NCI-H1417 treated with DMSO at 0.1 percent for 48 hours (cell line): Measurements from ENCODE around the gene NOX4.
"Not testable (repeated sequence)": the region's sequence is repeated elsewhere in the genome, so short reads cannot be mapped to it uniquely, and the experiment has no call there.

Experiments
- DNase-seq: peaks from one replicate; lab custom pipeline; 2025; lab: John Stamatoyannopoulos, UW

Gene NOX4

DNA sequence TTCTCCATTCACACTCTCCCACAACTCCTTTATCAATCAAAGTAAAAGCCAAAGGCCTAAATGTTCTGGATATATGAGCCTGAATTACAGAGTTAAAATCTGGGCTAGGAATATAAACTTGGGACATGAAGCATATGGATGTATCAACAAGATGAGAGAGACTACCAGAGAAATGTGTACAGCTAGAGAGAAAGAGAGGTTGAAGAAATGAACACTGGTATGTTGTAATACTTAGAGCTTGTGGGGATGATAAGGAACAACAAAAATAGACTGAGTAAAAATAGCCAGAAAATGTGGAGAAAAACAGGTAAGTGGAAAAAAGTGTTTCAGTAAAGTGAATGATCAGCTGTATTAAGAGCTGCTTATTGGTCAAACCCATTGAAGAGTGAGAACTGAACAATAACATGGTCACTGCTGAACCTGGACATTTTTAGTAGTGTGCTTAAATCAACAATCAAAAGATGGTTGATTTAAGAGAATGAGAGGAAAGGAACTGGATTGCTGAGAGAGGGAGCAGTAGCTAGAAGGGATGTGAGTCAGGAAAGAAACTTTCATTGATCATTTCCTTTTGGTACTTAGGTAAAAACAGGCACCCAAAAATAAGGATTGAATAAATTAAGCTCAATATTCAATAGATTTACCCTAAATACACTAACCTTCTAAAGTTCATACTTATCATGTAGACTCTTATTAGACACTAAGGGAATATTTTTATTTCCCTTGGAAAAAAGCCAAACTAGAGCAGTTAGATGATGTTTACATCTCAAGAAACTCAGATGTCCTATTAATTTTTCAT lies 111.0 kb downstream of the NOX4 start:
- DNase-seq, result not testable (repeated sequence)

DNA sequence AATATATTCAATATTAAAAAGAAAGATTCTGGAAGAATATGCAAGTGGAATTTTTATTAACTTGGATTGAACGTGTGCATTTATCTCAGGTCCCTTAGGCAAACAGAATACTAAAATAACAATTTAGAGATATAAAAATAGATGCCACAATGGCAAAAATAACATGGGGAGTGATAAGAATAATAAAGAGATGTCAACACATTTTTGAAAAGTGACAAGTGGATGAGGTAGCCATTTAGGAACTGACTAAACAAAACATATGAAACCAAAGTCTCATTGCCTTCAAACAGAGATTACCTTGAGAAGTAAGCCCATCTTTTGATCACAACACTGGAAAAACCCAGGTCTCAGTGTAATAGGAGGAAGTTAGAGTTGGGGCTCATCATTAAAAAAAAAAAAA lies 112.2 kb downstream of the NOX4 start:
- not testable (repeated sequence) for DNase-seq

DNA sequence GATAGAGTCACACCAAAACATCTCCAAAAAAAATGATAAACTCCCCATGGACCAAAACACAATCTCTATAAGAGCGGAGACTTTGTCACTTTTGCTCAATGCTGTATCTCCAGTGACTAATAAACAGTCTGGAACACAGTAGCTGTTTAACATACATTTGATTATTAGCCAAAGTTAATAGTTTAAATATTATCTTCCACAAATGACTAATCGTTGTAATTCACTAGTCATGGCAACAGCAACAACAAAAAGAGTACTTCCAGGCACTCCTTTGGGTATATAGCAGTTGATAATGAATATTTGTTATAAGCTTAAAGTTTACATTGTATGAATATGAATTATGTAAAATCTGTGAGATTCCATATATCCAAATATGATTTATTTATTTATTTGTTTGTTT lies 121.8 kb downstream of the NOX4 start:
- DNase-seq, result not testable (repeated sequence)

DNA sequence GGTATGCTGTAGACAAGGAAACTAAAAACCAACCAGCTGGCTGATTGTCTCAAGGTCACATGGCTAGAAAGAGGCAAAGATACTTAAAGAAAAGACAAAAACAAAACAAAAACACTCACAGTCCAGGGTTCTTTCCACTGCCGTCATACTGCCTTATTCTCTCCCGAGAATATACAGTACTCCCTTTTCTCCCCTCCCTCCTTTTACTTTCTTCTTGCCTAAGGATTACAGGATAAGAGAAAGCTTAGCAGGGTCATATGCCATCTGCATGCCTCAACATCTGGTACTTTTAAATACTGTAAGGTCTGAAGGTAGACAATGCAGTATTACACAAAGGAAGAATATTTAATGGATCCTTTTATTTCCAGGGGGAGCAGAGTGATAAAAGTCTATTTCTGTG lies 126.3 kb downstream of the NOX4 start:
- not testable (repeated sequence) for DNase-seq

DNA sequence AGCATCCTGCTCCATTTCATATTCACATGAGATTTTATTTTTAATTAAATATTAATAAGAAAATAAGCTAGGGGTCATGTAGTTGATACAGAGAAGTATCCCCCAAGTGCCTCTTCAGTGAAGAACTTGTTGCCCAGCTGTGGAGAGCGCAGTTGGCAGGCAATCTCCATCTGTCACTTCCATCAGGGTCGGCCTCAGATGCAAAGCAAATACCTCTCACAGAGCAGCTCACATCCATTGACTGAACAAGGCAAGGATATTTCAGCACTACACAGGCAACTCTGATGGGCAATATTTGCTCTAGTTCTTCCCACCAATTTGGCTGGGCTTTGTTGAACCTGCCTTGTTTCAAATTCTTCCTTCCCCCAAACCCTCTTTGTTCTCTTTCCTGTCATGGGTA lies 129.4 kb downstream of the NOX4 start:
- DNase-seq, result no peak

DNA sequence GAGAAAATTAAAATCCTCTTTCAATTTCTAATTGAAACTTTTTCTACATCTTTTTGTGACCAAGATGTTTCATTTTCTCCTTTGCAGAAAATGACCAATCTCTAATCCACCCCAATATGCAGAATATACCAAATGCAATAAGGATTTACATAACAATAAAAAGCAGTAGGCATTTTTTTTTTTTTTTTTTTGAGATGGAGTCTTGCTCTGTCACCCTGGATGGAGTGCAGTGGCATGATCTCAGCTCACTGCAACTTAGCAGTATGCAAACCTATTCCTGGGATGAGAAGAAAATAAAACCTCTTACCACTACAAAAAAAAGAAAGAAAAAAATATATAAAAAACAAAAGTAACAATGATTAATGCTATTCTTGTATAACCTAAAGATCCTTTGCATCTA lies 132.0 kb downstream of the NOX4 start:
- DNase-seq, result not testable (repeated sequence)

DNA sequence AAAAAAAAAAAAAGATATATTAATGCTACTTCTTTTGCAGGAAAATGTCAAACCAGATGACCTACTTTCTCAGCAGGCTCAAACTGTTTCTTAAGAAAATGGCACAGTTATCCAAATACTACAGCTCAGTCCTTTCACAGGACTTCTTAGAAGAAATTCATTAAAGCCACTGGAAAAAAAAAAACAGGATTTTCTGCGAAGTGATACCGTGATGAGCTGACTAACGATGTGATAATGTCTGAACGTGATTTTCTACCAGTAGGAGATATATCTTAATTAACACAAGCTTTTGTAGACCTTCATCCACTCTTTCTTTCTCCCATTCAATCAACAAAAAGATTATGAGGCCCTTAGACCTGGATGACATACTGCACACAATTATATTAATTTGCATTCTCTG lies 132.4 kb downstream of the NOX4 start:
- no peak for DNase-seq

DNA sequence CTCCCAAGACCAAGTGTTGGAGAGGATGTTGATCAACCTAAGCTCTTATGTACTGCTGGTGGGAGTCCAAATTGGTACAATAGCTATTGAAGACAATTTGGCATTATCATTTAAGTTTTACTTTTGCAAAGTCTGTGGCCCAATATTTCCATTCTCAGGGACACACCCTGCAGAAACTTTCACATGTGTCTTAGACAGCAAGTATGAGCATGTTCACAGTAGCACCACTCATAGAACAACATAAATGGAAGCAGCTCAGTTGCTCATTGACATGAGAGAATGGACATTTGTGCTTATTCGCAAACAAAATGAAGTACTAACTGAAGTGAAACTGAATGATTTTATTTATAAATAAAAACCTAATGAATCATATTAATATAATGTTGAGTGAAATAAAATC lies 135.5 kb downstream of the NOX4 start:
- no peak for DNase-seq

DNA sequence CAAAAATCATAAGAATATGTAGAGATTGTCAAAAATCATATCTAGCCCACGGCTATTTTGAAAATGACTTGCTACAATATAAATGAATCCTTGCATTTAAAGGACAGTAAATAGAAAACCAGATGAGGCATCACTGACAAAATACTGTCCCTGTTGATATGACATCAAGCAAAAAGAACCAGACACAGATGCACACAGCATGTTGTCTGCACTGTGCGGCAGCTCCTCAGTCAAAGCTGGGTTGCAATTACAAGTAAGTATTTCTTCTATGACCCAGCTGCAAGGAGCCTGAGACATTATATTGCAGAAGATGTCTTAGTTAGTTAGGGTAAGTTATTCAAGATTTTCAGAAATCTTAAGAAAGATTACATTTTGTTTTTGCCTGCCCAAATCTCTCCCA lies 136.7 kb downstream of the NOX4 start:
- DNase-seq, result not testable (repeated sequence)

DNA sequence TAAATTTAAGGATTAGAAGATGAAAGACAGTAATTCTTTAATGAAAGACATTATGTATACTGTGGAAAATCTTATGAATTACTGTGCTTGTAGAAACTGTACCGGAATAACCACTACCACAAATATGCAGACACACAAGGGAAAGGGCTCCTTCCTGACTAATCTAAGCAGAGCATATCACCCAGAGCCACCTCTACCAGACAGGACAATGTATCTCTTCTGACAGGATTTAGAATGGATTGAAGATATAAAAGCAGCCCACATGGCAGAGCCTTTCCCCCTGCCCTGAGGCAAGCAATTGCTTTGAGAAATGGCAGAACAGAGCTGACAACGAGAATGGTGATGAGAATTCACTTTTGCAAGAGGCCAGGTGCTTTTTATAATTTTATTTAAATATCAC lies 144.1 kb downstream of the NOX4 start:
- no peak for DNase-seq

DNA sequence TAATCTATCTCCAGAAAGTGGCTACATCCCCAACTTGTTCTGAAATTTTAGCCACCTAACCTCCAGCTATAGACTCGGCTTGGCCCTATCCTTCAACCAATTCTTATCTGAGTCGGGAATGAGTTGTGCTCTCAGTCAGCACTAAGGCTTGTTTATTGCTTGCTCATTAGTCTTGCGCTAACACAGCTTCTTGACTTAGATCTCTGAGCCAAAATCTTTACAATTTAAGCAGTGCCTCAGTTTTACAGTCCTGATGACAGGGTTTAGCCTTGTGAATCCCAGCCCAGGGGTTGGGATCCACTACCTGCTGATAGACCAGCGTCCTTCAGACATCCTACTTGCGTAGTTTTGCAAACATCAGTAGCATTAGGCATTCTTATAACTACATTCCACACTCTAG lies 144.6 kb downstream of the NOX4 start:
- no peak for DNase-seq

DNA sequence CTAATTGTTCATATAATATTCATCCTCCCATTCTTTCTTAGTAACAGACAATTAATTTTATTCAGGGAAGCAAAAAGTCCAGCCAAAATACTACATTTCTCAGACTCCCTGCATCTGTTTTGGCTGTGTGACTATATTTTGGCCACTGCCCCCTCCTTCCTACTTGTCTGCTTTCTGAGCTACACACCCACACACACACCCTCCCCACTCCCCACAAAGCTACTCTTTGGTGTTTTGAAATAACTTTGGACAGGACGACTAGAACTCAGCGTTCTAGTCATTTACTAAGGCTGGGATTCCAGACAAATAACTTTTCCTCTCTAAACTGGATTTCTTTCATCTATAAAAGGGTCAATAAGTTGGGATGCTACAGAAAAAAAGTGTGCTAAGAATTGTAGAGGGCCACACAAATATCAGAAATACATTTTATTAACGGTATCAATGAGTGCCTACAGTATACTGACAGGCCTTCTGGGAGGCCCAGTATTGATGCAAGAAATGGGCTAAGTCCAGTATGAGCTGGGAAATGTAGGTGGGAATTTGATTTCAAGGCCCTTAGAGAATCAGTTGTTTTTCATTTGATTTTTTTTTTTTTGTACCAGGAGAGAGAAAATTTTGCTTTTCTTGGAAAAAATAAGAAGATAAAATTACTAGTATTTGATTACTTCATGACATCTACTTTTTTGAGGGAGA lies 148.1 kb downstream of the NOX4 start:
- DNase-seq, result not testable (repeated sequence)

DNA sequence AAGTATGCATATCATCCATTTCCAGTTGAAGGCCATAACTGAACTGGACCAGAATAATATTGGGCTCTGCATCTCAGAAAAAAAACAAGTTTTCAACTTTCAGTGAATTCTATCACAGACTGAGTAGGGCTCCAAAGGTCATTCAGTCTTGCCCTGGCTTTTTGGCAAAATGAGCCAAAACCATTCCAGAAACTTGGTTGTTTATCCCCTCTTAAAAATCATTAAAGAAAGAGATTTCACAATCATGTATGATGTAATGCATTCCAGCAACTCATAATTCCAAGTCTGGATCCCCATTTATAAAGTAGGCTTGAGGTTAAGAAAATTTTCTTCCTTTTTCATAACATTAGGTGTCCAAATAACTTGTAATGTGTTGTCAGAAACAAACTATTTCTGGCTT lies 150.7 kb downstream of the NOX4 start:
- DNase-seq, result not testable (repeated sequence)

DNA sequence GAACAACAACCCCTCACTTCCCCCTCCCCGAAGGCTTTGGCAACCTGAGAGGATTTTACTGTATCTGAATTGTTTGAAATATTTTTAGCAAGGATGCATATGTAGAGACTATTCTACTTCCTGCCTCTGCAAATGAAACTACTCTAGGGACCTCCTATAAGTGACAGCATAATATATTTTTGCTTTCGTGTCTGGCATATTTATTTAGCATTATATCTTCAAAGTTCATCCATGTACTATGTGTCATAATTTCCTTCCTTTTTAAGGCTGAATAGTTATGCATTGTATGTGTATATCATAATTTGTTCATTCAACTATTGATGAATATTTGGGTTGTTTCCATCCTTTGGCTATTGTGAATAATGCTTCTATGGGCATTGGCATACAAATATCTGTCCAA lies 153.1 kb downstream of the NOX4 start:
- not testable (repeated sequence) for DNase-seq

DNA sequence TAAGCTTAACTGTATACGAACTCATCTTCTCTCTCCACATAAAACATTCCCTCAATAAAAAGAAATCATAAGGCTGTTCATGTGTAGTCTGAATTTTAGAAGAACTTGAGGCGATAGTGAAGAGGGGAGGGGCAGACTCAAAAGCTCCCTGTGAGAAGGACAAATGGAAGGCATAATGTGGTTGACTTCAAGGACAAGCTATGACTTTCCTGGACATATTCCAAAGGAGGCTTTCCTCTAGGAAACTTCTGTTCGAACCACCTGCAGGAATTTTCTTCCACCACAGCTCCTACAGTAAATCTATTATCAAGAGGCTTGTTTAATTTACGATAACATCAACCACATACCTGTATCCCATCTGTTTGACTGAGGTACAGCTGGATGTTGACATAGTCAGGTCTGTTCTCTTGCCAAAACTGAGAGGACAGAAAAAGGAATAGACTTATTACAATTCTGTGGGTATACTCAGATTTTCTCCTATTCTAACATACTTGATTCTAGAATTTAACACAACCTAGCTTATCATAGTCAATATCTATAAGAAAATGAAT lies 154.0 kb downstream of the NOX4 start:
- DNase-seq, result not testable (repeated sequence)

DNA sequence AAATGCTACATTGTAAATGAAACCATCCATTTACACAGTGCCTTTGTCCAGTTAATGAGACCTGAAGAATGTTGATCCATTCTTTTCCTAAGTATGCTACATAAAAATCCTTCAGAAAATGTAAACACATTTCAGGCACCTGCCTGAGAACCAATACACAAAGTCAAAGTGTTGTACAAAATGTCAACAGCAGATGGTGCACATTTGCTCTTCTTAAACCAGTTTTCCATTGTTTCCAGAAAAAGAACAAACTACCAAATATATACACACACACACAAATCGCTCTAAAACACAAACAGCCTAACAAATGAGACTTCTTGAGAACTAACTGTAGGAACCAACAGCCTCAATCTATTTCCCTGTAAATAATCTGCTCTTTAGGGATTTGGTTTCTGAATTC lies 157.5 kb downstream of the NOX4 start:
- DNase-seq, result peak; percentile 5

DNA sequence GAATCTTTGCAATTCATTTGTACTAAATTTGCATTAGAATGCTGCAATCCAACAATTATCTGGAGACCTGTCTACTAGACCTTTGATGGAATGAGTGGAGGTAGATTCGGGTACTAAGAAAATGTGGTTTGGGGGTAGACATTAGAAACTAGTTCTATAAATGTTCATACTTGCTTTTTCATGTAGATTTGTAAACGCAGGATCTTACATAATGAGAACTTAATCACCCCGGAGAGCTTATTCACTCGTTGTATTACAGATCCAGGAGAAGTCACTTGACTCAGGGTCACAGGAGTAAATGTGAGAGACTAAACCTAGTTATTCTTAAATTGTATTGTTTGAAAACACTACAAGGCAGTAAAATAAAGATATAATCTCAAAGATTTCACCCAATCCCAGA lies 159.2 kb downstream of the NOX4 start:
- DNase-seq, result not testable (repeated sequence)

DNA sequence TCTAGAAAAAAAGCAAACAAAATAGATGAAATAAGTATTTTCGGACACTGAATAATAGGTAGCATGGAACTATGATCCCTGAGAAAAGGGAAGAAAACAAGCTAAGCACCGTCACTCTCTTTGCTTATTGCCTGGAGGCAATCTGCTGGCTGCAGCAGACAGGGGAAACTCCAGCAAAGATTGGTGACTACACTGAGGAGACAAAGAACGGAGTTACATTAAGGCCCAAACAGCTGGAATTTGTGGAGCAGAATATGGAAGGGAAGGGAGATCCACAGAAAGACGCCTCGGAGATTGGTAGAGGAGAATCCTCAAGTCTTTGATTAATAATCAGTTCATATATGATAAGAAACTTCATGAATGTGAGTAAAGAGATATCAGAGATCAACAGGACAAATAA lies 163.3 kb downstream of the NOX4 start:
- no peak for DNase-seq

DNA sequence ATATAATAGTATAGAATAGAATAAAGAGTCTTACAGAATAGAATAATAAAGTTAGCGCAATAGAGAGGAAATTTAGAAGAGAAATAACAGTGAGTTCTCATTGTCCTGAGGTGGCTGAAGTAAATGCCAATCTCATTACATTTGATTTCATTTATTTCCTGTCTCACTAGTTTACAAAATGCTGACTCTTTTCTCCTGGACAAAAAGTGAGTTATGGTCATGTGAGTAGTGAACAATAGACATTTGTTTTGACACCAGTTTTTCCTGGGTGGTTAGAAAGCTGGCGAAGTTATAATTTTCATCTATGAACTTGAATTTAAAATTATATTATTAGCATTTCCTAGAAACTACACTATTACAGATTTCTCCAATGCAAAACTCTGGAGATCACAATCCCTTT lies 169.8 kb downstream of the NOX4 start:
- DNase-seq, result no peak

DNA sequence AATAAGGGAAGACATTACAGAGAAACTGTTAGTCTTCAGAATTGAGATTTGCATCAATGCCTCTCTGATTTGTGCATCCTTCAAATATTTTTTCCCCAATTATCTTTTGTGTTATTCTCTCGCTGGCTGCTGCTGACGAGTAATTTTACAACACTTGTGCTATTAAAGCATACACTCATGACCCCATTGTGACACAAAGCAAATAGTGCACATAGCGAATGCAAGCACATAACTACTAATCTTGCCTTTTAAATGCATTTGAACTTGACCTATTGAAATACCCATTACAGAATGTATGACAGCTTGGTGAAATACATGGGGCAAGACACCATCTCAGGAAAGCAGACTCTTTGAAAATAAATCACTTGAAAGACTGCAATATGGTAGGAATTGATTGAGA lies 180.6 kb downstream of the NOX4 start:
- DNase-seq, result peak; percentile 78

DNA sequence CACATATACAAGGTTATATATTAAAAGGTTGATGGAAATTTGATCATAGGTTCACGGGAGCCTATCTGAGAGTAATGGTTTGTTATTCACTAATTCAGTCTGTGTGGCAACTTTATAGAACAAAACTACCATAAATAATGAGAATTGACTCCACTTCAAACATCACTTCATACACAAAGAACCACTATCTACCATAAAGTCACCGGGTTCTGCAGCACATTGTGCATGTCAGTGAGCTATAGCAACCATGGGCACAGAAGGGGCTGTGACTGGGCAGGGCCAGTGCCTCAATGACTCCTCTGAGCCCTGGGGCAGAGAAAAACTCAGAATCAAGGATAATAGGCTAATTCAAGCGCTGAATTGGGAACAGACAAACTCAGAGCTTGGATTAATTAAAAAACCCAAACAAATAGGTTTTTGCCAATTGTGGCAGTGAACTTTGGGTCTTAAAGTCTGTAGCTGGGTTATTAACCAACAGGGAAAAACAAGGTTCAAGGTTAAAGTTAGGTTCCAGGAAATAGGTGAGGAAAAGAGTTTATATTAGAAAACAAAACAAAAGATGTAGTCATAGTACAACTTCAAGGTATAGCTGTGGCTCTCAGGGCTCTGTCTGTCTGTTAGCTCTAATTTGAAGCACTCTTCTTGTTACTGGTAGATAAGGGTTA lies 181.7 kb downstream of the NOX4 start:
- DNase-seq, result not testable (repeated sequence)

DNA sequence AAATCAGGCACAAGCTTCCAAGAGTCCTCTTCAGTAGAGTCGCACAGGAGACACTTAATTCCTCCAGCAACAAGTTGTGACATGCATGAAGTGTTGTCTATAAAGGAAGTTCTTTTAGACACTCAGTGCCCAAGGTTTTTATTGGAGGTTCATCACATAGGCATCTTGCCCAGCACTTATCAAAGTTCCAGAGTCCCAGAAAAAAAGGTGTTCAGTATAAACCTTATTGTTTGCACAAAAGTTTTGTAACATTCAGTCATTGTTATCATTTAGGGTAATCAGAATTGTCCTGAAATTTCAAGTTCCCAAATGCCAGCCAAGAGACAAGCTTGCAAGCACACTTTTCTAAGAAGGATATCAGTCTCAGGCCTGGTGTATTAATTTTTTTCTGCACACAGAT lies 182.9 kb downstream of the NOX4 start:
- not testable (repeated sequence) for DNase-seq

DNA sequence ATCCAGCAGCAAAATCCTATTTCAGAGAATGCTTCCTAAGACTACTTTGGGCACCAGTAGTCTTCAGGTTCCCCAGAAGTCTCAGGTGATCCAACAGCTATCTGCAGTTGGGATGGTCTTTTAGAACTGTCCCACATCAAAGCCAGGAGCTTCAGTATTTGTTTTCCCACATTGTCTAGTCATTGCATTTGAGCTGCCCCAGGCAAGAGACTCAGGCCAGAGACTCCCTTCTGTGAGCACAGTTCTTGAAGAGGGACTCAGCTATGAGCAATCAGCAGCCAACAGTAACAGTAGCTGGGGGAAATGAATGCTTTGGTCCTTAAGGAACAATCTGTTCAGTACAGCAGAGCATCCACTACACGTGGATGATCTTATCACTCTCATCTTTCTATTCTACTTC lies 188.1 kb downstream of the NOX4 start:
- DNase-seq, result not testable (repeated sequence)
